ENCODE results near the gene COA3.
"Not testable (repeated sequence)": the region's sequence is repeated elsewhere in the genome, so short reads cannot be mapped to it uniquely, and the experiment has no call there.

COA3 gene

DNA sequence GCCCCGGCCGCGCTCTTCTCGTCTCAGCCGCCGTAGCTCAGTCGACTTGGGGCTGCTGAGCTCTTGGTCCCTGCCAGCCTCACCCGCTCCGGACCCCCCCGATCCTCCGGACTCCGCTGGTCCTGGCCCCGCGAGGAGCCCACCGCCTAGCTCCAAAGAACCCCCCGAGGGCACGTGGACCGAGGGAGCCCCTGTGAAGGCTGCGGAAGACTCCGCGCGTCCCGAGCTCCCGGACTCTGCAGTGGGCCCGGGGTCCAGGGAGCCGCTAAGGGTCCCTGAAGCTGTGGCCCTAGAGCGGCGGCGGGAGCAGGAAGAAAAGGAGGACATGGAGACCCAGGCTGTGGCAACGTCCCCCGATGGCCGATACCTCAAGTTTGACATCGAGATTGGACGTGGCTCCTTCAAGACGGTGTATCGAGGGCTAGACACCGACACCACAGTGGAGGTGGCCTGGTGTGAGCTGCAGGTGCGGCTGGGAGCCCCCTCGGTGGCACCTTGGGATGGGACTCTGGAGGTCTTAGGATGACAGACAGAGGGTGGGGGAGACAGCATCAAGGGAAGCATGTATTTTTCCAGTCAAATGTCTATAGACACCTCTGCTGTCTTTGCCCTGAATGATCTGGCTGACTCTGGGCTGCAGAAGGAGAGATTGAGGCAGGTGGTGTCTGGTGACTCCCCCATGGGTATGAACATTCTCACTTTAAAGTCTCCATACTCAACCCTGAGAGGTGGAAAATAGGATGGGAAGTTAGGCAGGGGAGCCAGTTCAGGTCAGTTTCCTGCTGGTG is 17.5 kb downstream of the COA3 start:
- DNase-seq: no peak

DNA sequence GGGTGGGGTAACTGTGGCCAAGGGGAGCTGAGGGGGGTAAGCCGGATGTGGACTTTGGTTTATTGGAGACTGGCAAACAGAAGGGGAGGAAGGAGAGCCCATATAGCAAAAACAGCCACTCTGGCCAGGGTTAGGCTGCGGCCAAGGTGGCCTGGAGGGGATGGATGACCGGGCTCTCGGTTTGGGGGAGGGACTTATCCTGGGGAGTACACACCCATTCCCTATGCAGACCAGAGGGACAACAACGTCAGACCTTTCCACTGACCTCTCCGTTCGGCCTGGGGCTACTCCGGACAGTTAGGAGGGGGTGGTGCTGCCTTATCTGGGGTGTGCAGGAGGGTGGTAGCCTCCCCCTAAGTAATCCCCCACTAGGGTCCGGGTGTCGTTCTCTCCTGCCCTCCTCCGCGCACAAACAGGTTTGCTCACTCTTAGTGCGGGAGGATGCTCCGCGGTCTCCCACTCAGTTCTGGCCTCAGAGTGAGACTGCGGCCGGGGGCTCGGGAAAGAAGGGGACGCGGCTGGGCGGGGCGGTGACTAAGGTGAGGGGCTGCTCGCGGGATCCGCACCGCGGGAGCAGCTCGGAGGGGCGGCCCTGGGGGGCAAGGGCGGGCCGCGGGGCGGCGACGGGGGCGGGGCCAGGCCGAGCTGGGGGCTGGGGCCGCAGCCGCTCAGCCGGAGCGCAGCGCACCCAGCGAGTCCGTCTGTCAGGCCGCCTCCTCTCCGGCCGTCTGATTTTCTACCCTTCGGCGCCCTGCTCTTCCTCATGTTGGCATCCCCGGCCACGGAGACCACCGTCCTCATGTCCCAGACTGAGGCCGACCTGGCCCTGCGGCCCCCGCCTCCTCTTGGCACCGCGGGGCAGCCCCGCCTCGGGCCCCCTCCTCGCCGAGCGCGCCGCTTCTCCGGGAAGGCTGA is 18.3 kb downstream of the COA3 start, which contains the start of gene WNK4:
TSS of gene WNK4 (plus strand) at position 675 of the 915 bp plus-strand sequence. CDS start at position 764, 89 bp downstream.
- DNase-seq: no peak

DNA sequence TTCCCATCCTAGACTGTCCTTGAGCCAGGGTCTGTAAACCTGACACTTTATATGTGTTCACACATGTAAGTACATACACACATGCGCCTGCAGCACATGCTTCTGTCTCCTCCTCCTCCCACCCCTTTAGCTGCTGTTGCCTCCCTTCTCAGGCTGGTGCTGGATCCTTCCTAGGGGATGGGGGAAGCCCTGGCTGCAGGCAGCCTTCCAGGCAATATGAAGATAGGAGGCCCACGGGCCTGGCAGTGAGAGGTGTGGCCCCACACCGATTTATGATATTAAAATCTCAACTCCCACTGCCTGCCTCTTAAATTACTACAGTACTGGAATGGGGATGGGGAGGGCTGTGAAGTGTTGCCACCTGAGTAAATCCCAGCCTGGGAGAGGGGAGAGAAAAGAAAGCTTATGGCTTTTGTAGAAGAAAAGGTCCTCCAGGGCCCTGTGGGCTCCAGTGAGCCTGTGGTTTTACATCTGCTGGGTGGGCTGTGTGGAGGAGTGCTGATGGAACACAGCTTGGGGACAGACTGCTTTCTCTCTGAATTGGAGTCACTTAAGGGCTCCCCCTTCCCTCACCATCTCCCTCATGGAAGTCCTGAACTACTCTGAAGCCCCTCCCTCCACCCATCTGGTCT is 19.1 kb downstream of the COA3 start:
- no peak for DNase-seq

DNA sequence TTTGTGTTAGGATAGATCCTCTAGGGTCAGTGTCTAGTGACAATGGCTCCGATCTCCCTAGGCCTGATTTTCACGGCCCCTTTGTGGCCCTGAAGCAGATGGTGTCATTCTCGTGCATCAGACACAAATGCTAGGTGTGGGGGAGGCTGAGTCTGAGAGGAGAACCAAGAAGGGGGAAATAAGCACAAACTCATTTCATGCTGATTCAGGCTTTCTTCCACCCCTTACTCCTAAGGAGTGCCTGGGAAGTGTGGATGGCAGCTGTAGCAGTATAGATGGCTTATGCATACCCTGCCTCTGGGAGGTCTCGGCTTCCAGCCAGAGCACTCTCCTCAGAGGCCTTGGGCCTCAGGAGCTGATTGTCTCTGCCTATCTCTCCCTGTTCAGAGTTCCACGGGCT is 19.9 kb downstream of the COA3 start:
- no peak for DNase-seq

DNA sequence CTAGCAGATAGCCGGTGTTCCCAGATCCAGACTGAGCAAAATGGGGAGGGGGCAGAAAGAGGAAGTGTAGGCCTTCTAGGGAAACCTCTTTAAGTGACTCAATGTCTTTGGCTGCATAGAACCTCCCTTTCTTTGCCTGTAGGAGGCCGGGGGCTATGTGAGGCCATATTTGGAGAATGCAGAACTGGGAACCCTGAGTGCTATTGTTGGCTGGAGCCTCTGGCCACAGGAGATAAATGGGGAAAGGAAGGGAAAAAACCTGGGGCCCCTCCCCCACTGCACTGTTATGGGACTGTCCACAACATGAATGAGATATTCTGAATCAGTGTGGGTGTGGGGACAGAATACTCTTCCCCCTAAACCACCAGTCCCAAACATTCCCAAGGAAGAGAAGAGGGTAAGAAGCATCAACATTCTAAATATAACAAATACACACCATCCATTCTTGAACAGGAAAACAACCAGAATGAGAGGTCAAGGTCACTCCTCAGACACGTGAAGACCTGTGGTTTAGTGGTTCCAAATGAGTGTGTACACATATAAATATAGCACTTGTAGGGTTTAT is 22.9 kb downstream of the COA3 start:
- no peak for DNase-seq

DNA sequence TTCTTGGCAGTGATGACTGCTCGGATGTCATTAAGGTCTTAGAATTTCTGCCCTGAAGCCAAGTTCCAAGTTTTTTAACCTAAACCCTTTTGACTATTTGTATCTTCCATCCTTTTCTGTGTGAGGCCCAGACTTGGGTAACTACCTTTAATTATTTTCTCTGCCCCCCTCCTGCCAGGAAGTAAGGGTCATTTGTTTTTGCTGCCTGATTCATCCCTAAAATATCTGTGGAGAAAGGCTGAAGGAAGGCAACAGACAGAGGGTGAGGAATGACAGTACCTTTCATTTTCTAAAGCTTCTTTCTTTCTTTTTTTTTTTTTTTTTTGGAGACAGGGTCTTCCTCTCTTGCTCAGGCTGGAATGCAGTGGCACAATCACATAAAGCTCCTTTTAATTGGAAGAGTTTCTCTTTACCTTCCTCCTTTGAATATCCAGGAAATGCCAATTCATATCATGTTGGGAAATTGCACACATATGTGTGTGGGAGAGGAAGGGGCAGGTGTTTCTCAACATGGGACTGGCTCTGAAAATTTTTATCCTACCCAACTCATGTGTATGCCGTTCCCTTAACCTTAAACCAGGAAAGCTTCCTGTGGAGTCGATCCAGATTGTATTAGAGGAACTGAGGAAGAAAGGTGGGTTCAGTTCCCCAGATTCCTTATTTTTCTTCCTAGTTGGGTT is 24.3 kb downstream of the COA3 start:
- DNase-seq: no peak

DNA sequence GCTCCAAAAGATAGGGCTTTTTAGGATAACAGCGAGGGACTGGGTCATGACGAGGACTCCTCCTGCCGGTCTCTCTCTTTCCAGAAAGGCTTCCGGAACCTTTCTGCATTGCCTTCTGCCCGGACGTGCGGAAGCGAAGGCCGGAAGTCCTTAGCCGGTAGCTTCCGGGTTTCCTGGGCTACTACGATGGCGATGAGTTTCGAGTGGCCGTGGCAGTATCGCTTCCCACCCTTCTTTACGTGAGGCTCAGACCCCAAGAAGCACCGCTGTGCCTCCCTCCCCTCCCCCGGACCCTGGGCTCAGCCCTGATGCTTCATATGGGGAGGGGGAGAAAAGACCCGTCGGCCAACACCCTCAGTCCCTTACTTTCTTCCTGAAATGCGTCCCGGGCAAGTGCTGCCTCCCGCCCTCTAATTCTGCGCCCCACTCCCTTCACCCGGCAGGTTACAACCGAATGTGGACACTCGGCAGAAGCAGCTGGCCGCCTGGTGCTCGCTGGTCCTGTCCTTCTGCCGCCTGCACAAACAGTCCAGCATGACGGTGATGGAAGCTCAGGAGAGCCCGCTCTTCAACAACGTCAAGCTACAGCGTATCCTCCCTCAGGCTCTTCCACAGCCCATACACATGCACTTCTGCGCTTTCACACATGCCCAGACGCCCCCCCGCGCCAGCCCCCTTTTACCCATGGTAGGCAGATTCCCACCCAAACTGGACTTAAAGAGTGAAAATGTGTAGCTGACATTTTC is 25.0 kb downstream of the COA3 start, which contains the start of gene VPS25:
TSS of gene VPS25 (plus strand) at position 160 of the 746 bp plus-strand sequence. CDS start at position 187, 27 bp downstream.
- peak; percentile 60 for DNase-seq

DNA sequence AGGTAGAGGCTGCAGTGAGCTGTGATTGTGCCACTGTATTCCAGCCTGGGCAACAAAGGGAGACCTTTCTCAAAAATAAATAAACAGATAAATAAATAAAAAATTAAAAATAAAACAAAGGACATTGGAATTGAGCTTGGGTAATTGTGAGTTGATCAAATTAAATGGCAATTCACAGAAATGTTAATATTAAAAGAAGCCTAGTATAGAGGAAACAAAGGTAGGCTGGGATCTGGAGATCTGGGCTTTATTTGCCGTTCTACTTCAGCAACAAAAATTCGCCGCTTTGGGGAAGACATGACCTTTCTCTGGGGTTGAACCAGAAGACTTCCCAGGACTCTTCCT is 25.6 kb downstream of the COA3 start:
- DNase-seq: no peak

DNA sequence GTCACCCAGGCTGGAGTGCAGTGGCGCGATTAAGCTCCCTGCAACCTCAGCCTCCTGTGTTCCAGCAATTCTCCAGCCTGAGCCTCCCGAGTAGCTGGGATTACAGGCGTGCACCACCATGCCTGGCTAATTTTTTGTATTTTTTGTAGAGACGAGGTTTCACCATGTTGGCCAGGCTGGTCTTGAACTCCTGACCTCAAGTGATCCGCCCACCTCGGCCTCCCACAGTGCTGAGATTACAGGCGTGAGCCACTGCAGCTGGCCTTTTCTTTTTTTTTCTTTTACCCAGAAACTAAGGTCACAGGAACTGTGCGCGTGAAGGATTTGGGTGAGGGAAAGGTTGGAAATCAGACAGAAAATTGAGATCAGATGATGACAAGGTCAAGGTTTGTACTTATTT is 28.5 kb downstream of the COA3 start:
- DNase-seq: not testable (repeated sequence)

DNA sequence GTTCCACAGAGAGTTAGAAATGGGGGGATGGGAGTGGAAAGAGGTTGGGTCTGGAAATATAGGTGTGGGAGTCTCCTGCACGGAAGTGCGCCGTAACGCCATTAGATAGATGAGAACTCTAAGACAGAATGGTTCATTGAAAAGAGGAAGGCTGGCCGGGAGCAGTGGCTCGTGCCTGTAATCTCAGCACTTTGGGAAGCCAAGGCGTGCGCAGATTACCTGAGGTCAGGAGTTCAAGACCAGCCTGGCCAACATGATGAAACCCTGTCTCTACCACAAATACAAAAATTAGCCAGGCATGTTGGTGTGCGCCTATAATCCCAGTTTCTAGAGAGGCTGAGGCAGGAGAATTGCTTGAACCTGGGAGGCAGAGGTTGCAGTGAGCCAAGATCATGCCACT is 30.5 kb downstream of the COA3 start:
- not testable (repeated sequence) for DNase-seq

DNA sequence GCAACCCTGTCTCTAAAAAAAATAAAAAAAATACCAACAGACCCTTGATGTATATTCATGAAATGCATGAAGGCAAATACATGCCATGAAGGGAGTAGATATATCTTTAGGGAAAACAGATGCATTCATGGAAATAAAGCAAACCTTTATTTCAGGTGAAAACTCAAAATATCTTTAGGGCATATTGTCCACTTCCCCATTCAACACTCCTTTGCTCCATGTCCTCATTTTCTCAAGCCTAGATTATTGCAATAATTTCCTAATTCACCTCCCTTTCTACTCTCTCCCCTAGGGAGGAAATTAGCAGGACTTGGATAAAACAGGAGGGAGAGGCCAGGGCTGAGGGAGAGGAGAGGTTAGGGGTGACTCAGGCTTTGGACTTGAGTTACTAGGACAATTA is 31.0 kb downstream of the COA3 start:
- no peak for DNase-seq

DNA sequence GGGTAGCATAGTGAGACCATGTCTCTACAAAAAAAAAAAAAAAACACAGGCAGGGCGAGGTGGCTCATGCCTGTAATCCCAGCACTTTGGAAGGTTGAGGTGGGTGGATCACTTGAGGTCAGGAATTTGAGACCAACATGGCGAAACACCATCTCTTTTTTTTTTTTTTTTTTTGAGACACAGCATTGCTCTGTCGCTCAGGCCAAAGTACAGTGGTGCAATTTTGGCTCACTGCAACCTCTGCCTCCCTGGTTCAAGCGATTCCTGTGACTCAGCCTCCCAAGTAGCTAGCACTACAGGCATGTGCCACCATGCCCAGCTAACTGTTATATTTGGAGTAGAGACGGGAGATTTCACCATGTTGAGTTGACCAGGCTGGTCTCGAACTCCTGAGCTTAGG is 32.4 kb downstream of the COA3 start:
- DNase-seq: no peak

DNA sequence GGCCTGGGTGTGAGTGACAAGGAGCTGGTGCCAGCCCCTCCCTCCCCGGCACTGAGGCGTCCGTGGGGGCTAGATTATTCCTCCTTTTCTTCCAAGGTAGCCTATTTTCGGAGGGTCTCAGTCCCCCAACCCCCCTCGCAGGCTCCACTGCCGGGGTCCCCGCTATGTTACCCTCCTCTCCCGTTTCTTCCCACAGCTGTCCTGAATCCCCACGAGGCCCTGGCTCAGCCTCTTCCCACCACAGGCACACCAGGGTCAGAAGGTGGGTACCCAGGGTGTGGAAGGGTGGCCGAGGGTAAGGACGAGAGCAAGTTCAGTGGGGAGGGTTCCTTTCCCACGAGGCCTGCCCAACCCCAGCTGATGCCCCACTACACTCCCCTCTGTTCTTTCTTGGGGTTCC is 36.9 kb downstream of the COA3 start:
- no peak for DNase-seq

DNA sequence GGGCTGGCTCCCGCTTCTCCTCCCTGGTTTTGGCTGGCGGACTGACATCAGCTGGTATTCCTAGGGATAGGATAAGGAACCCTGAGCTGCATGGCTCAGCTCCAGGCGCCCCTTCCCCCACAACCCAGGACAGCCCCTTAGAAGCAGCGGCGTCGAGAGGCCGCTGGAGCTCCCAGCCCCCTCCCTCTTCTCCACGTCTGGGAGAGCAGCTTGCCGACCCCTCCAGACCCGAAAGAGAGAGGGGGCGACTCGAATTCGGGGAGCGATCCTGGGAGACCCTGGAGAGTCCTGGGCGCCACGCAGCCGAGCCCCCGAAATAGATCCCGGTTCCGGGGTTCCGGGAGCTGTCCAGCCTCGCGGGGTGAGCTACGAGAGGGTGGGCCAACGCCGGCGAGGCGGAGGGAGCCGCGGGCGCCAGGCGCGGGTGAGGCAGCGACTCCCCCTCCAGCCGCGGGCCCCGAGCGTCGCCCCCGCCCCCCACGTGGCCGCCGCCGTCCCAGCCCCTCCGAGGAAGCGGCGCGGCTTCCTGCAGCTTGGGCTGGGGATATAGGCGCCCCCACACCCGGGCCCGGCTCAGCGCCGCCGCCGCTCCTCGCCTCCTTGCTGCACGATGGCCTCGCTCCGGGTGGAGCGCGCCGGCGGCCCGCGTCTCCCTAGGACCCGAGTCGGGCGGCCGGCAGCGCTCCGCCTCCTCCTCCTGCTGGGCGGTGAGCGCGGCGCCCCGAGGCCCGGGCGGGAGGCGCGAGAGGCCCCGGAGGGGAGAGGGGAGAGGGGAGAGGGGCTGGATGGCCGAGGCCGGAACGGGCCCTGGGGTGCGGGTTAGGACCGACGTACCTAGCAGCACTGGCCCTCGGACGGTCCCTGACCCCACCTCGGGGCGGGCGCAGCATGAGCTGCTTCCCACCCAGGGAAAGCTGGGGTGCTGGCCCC is 37.6 kb downstream of the COA3 start, which contains the start of gene RAMP2:
TSS of gene RAMP2 (plus strand) at position 576 of the 930 bp plus-strand sequence. CDS start at position 611, 35 bp downstream.
- DNase-seq: no peak

DNA sequence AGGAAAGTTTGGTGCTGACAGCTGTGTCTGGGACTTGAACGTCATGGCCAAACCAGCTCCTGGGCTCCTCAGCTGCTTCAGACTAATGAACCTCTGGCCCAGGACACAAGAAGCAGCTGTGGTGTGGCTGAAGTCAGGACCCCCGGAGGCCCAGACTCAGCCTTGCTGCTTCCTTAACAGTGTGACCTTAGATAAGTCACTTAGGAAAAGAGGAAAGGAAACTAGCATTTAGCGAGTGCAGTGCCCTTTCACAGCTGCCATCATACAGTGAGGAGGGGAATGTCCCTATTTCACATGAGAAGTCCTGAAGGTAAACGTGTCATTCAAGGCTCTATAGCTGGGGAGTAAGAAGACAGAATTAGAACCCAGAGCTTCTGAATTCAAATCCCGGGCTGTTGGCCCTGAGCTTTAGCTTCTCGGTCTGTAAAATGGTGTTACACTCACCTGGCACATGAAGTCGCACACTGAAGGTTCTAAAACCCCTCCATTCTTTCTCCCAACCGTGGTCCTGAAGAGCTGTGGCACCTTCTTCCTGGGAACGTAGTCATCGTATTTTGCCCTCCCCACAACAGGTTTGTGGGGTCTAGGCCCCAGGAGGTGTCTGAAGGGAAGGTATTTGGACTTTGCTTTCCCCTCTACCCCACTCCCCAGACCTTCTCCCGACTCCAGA is 38.4 kb downstream of the COA3 start:
- DNase-seq: no peak

DNA sequence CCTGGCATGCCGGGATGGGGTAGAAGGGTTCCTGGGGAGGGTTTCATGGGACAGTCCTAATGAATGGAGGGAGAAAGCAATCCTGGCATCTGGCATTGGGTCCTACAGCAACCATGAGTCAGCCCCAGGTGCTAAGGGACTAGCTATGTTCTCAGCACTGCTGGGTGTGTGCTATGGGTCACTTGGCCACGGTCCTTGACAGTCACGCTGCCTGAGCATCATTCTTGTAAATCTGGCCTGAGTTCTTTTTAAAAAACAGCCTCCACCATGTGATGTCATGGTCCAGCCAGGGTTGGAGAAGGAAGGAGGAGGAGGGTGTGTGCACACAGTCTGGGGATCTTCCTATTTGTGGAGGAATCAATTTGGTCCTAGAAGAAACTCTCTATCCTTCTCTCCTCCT is 43.7 kb downstream of the COA3 start:
- no peak for DNase-seq

DNA sequence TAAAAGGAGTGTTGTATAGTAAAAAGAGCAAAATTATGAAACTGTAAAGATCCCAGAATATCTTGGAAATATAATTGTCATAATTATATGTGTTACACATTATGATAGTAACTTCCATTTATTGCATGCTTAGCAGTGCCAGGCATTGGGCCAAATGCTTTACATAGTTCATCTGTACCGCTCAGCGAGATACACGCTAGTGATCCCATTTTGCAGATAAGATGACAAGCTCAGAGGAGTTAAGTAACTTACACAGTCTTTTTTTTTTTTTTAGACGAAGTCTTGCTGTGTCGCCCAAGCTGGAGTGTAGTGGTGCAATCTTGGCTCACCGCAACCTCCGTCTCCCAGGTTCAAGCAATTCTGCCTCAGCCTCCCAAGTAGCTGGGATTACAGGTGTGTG is 46.9 kb downstream of the COA3 start:
- DNase-seq: no peak

DNA sequence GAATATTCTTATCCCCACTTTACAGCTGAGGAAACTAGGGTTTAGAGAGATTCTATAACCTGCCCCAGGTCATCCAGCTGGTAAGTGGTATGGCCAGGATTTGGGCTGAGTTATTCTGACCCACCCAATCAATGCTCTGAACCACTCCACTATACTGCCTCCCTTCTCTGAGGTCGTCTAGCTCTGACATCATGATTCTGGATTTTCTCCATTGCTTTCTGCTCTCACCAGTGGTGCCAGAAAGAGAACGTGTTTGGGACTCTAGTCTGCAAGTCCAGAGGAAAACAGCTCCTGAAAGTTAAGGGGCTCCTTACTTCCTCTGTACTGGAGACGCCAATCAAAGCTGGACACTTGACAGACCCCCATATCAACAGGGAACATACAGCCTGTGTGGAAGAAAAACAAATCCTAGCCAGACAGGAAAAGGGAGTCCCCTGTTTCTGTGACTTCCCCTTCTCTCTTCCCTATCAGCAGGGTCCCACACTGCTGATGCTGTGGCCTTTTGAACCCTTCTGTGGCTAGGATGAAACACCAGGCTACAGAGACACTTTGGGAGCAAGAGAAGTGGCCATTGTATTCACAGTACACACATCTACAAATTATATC is 47.7 kb downstream of the COA3 start:
- DNase-seq: no peak
